Keratinocyte (primary cell): Measurements from ENCODE around the gene STRN.

Experiments used
- CTCF ChIP-seq, 3 experiments: IDR thresholded peaks in 1 of 3; conservative IDR thresholded peaks in 1 of 3; optimal IDR thresholded peaks in 1 of 3; 2 replicates in 2 of 3; 3 replicates in 1 of 3; pipeline versions ENCODE3 to v1.5.1; 2011; ENCODE audit warnings: low read length in 3 of 3, mild to moderate bottlenecking in 3 of 3, moderate library complexity in 2 of 3, control low read depth in 1 of 3, inconsistent platforms in 1 of 3; ENCODE audit not compliant: insufficient read depth in 2 of 3; ENCODE audit errors: extremely low read depth in 1 of 3
- EZH2 ChIP-seq: IDR thresholded peaks from one replicate; pipeline ENCODE4 v1.6.1; 2012; ENCODE audit warnings: inconsistent platforms, mild to moderate bottlenecking, low read length, moderate library complexity

DNA sequence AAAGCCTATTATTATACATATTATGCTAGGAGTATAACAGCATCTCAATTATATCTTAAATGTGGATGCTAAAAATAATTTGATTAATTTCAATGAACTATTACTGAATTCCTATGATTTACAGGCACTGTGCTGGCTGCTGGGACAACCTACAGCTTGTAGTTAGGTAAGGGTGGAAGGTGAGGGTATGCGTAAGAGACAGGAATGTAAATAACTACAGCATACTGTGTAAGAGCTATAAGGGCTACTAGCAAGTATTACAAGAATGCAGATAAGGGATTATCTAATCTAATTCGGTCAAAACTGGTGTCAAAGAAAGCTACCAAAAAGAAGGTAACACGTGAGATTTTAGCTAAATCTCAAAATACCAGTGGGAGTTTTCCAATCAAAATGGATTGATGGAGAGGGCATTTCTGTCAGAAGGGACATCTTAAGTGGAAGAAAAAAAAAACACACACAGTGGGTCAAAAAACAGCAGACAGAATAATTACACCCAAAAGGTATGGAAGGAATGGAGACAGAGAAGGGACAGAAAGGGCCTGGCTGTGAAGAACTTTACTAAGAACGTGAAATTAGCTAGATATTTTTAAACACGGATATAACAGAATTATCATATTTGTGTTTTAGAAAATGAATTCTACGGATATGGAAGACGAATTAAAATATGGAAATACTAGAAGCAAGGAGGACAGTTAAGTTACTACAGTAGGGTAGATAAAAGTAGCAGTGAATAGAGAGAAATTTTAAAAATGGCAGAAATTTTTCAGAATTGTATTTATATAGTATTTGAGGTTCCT, 47.1 kb downstream of the STRN start:
- TF ChIP-seq CTCF (optimal IDR thresholded peaks at IDR 0.05 in 1 of 3, IDR thresholded peaks at IDR 0.05 in 1 of 3, conservative IDR thresholded peaks at IDR 0.05 in 1 of 3; ENCODE audit: extremely low read depth in 1 of 3, insufficient read depth in 2 of 3, low read length in 3 of 3) (no peak), EZH2 (no peak)
